ENCODE data around the gene RNF7.

The RNF7 gene

DNA sequence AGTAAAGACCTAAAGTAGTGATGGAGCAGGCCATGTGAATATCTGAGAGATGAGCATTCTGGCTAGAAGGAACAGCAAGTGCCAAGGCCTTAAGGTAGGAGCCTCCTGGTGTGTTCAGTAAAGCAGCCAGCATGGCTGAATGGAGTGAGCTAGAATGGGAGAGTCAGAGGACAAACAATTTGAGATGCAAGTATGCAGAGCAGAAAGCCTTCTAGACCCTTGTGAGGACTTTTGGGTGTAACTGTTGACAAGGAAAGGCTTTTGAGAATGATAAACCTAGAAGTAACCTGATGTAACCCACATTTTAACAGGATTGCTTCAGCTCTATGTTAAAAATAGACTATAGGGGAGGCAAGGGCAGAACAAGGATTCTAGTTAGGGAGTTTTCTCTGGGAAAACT lies 14.8 kb upstream of the RNF7 start:
- ATAC-seq: no peak
- no peaks in the 10 kb centered on the region for H3K4me1 Mint-ChIP-seq
- peaks cover 10% of the 10 kb centered on the region for H3K27me3 Mint-ChIP-seq
- H3K27ac Mint-ChIP-seq: no peak overlapping the region
- H3K9me3 Mint-ChIP-seq: no peaks in the 10 kb centered on the region
- H3K36me3 Mint-ChIP-seq: no peaks in the 10 kb centered on the region
- no peak overlapping the region for H3K4me3 Mint-ChIP-seq

DNA sequence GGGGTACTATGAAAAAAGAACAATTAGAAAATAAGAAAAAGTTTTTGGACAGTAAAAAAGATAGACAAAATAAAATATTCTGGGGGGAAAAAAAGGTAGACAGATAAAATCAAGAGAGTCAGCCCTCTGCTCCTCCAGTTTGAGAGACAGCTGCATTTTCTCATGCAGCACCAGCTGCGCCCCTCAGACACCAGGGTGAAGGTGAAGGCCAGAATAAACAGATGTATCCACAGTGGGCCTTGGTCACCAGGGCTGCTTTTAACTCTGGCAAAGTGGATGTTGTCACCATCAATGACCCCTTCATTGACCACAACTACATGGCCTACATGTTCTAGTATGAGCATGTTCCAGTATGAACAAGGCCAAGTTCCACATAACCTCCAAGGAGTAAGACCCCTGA lies 13.9 kb upstream of the RNF7 start:
- H3K4me1 Mint-ChIP-seq: no peaks in the 10 kb centered on the region
- no peak overlapping the region for H3K4me3 Mint-ChIP-seq
- H3K27ac Mint-ChIP-seq: no peak overlapping the region

DNA sequence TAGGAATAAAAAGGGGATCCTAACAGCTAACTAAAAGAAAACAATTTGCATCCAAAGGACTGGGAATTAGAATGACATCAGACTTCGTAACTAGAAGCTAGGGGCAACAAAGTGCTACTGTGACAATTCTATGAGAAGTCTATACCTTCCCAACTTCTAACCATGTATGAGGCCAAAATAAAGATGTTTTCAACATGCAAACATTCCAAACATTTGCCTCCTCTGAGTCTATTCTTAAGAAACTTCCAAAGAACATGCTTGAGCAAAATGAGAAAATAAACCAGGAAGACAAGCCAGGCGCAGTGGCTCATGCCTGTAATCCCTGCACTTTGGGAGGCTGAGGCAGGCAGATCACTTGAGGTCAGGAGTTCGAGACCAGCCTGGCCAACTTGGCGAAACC lies 13.1 kb upstream of the RNF7 start:
- no peaks in the 10 kb centered on the region for H3K4me1 Mint-ChIP-seq
- no peak for ATAC-seq
- no peak overlapping the region for H3K4me3 Mint-ChIP-seq
- no peaks in the 10 kb centered on the region for H3K36me3 Mint-ChIP-seq
- no peaks in the 10 kb centered on the region for H3K27me3 Mint-ChIP-seq
- H3K9me3 Mint-ChIP-seq: no peaks in the 10 kb centered on the region
- no peak overlapping the region for H3K27ac Mint-ChIP-seq

More for the DNA sequence above, 13.9 kb upstream of the RNF7 start:
- no peak for ATAC-seq
- H3K9me3 Mint-ChIP-seq: no peaks in the 10 kb centered on the region
- H3K36me3 Mint-ChIP-seq: no peaks in the 10 kb centered on the region
- H3K27me3 Mint-ChIP-seq: peaks cover under 1% of the 10 kb centered on the region

DNA sequence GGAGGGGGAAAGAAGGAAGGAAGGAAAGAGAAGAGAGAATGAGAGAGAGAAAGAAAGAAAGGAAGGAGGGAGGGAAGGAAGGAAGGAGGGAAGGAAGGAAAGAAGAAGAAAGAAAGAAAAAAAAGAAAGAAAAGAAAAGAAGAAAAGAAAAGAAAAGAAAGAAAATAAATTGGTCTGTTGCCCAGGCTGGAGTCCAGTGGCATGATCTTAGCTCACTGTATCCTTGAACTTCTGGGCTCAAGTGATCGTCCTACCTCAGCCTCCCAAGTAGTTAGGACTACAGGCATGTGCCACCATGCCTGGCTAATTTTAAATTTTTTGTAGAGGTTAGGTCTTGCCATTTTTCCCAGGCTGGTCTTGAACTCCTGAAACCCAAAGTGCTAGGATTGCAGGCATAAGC lies 11.6 kb upstream of the RNF7 start:
- Mint-ChIP-seq H3K9me3 (no peaks in the 10 kb centered on the region), H3K4me3 (no peak overlapping the region), H3K4me1 (no peaks in the 10 kb centered on the region), H3K27ac (no peak overlapping the region), H3K27me3 (no peaks in the 10 kb centered on the region), H3K36me3 (no peaks in the 10 kb centered on the region)
- ATAC-seq: no peak

DNA sequence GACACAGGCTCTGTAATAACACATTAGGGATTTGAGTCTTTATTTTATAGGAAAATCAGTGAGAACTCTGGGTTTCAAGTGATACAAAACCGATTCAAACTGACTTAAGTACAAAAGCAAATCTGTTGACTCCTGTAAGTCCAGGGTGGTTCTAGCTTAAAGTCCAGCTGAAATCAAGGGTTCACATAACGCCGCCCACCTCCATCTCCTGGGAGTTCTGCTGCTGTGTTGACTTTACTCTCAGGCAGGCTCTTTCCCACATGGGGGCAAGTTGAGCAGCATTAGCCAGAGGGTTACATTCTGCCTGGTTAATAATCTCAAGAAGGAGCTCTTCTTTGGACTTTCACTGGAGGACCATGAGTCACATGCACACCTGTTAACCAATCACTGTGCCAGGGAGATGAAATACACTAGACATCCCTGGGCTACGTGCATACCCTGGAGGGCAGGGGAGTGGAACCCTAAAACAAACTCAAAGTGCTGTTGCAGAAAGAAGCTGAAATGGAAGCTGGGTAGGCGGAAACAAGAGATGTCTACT lies 9.7 kb upstream of the RNF7 start:
- H3K27me3 Mint-ChIP-seq: no peaks in the 10 kb centered on the region

DNA sequence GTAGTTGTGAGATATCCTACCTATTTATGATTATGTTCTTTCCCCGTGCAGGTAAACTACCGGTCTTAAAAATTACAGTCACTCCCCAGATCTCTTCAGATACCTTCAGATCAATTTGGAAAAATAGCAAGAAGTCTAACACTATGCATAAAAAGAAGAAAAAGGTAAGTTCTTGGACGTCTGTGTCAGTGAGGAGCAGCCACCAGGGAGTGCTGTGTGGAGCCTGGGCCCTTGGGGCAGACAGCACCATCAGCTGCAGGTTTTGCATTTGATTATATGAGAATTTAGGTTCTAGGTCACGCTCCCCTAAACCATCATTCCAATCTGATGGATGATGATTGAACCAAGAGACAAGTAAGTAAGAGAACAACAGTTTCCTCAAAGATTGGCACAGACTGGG lies 8.9 kb upstream of the RNF7 start:
- Mint-ChIP-seq H3K27ac (no peak overlapping the region), H3K27me3 (no peaks in the 10 kb centered on the region), H3K4me3 (no peak overlapping the region), H3K36me3 (no peaks in the 10 kb centered on the region), H3K9me3 (no peaks in the 10 kb centered on the region), H3K4me1 (no peaks in the 10 kb centered on the region)
- no peak for ATAC-seq

More for the DNA sequence above, 9.7 kb upstream of the RNF7 start:
- Mint-ChIP-seq H3K4me1 (no peaks in the 10 kb centered on the region), H3K9me3 (no peaks in the 10 kb centered on the region), H3K27ac (no peak overlapping the region), H3K4me3 (no peak overlapping the region), H3K36me3 (no peaks in the 10 kb centered on the region)
- ATAC-seq: no peak

DNA sequence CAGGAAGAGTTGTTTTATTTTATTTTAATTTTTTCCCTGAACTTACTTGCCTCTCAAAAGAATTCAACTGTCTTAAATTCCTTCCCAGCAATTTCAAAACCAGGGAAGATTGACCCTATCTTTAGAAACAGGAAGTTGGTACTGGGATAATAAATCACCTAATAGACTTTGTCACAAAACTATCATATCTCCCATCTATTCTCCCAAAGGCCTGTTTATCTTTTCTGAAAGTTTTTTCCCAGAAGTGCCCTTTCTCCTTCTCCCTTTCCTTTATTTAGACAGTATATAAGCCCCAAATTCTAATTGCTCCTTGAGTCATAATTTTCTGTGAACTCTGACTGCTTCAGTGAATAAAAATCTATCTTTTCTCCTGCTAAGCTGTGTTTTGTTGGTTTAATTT lies 2.9 kb upstream of the RNF7 start:
- no peak for ATAC-seq
- Mint-ChIP-seq H3K27me3 (no peaks in the 10 kb centered on the region), H3K27ac (no peak overlapping the region), H3K4me3 (no peak overlapping the region), H3K36me3 (no peaks in the 10 kb centered on the region), H3K9me3 (no peaks in the 10 kb centered on the region), H3K4me1 (peaks cover 14% of the 10 kb centered on the region)

DNA sequence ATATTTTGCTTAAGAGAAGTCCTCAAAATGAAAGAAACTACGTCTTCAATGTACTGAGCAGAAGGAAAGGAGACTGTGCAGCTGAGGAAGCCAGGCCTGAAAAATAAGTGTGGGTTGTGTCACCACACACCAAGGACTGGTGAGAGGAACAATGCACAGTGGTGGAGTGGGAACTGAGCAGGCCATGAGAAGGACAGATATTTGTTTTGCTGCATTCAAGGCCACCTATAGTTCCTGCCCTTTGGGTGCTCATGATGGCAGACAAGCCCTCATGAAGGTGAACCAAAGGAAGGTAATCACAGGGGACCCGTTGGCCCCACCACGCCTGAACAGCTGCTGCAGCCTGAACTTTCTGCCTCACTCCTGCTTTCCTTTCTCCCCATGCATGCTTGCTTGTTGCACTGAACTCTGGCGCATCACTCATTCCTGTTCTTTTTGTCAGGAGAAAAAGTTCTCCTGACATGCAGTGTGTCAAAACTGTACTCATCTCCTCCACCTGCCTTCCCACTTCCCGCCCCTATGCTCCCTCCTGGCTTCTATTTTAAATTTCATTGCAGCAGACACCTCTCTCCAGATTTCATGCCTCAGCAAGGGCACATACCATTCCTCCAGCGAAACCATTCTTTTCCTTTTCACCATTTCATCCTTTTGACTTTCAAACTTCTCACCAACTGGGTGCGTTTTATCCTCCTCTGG lies 2.2 kb upstream of the RNF7 start:
- Mint-ChIP-seq H3K4me1 (peaks cover 18% of the 10 kb centered on the region), H3K4me3 (no peak overlapping the region), H3K27me3 (no peaks in the 10 kb centered on the region), H3K27ac (no peak overlapping the region), H3K9me3 (no peaks in the 10 kb centered on the region), H3K36me3 (no peaks in the 10 kb centered on the region)
- ATAC-seq: no peak

DNA sequence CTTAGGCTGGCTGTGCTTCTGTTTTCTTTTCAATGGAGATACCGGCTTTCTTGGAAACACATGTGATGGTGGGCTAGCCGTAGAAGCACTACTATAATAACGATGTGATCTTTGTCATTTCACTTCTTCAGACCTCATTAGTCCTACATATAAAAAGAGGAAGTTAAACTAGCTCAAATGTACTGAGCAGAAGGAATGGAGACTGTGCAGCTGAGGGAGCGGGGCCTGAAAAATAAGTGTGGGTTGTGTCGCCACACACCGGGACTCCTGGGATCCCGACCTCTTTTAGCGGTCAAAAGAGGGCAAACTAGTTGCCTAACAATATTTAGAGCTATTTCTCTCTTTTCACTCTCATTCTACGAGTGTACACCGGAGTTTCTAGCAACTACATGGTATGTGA lies 1.0 kb upstream of the RNF7 start:
- no peaks in the 10 kb centered on the region for H3K27me3 Mint-ChIP-seq
- no peaks in the 10 kb centered on the region for H3K9me3 Mint-ChIP-seq
- peak overlapping the region; percentile 98 for H3K27ac Mint-ChIP-seq
- peaks cover 27% of the 10 kb centered on the region for H3K4me1 Mint-ChIP-seq
- H3K36me3 Mint-ChIP-seq: no peaks in the 10 kb centered on the region
- H3K4me3 Mint-ChIP-seq: no peak overlapping the region
- no peak for ATAC-seq

DNA sequence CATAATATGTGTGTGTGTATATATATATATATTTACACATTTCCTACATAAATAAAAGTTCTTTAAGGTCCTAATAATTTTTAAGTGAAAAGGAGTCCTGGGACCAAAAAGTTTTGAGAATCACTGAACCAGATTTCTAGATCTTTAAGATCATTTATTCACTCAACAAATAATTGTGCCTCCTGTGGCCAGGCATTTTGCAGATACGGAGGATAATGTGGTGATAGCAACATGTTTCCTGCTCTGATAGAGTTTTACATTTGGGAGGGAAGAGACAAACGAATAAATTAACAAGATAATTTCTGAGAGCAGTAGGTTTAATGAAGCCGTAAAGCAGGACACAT lies 448 bp upstream of the RNF7 start:
- H3K4me1 Mint-ChIP-seq: peaks cover 32% of the 10 kb centered on the region
- H3K9me3 Mint-ChIP-seq: no peaks in the 10 kb centered on the region
- no peak for ATAC-seq
- no peaks in the 10 kb centered on the region for H3K27me3 Mint-ChIP-seq
- peak overlapping the region; percentile 98 for H3K4me3 Mint-ChIP-seq
- peak overlapping the region; percentile 98 for H3K27ac Mint-ChIP-seq
- no peaks in the 10 kb centered on the region for H3K36me3 Mint-ChIP-seq

DNA sequence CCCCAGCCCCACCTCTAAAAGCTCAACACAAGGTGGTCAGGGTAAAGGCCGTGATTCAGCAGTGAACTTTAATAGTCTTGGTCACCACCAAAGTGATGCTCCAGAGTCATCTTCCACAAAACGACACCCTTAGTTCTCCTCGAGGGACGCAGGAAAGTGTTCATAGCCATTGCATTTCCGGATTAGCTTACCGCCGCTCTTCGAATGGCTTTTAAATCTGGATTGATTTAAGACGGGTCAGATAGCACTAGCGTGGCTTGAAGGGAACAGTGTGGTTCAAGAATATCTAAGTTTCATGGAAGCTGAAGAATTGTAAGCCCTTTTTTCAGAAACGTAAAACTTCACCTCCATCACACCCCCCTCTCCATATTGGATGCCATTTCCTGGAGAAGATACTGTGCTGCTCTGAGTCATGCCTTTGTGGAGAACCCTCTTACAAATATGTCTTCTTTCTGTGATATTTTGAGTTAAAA lies 829 bp downstream of the RNF7 start:
- ATAC-seq: no peak
- H3K27ac Mint-ChIP-seq: peak overlapping the region; percentile 98
- H3K27me3 Mint-ChIP-seq: no peaks in the 10 kb centered on the region
- peaks cover 40% of the 10 kb centered on the region for H3K4me1 Mint-ChIP-seq
- no peaks in the 10 kb centered on the region for H3K9me3 Mint-ChIP-seq
- H3K4me3 Mint-ChIP-seq: peak overlapping the region; percentile 98
- H3K36me3 Mint-ChIP-seq: peaks cover under 1% of the 10 kb centered on the region

DNA sequence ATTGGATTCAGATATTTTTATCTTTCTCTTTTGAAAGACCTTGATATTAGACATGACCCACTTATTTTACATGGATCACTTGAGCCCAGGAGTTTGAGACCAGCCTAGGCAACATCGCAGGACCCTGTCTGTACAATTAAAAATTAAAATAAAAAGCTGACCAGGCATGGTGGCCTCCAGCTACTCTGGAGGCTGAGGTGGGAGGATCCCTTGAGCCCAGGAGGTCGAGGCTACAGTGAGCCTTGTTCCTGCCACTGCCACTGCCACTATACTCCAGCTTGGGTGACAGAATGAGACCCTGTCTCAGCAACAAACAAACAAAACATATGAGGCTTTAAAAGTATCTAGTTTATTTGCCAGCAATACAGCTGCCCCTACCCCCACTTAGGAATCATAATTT lies 1.6 kb downstream of the RNF7 start:
- peak overlapping the region; percentile 98 for H3K27ac Mint-ChIP-seq
- peak overlapping the region; percentile 98 for H3K4me3 Mint-ChIP-seq
- H3K9me3 Mint-ChIP-seq: no peaks in the 10 kb centered on the region
- H3K4me1 Mint-ChIP-seq: peaks cover 48% of the 10 kb centered on the region
- ATAC-seq: no peak
- peaks cover 9% of the 10 kb centered on the region for H3K36me3 Mint-ChIP-seq
- H3K27me3 Mint-ChIP-seq: no peaks in the 10 kb centered on the region

DNA sequence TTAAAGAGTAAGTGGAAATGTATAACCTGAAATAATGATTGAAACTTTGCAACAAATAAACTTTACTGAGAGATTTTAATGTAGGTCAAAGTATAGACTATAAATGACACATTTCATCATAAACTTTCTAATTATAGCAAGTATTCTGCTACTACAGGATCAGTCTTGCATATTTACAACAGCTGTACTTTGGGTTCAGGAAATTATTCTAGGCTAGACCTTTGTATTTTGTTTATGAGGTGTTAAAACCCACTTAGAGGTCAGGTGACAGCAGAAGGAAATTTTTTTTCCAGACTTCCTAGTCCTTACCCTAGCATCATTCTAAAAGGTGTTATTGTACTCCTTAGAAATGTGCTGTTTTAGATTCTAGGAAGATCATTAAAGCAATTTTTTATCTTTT lies 2.3 kb downstream of the RNF7 start:
- Mint-ChIP-seq H3K4me1 (peaks cover 48% of the 10 kb centered on the region), H3K27ac (no peak overlapping the region)

DNA sequence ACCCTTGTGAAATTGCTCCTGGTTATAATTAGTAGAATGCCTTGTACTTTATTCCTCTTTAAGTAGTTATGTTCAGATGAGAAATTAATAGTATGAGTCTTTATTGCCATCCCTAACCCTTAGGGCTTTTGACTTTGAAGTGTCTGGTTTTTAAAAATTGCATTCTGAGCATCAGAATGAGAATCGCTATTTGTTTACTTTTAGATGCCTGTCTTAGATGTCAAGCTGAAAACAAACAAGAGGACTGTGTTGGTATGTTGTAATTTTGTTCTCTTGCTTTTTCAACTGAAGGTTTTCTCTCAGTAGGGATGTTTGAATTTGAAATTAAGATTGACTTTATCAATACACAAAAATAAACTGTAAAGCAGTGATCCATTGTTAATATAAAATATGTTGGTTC lies 5.2 kb downstream of the RNF7 start:
- Mint-ChIP-seq H3K27me3 (no peaks in the 10 kb centered on the region), H3K27ac (no peak overlapping the region), H3K9me3 (no peaks in the 10 kb centered on the region), H3K4me3 (no peak overlapping the region), H3K36me3 (peaks cover 18% of the 10 kb centered on the region), H3K4me1 (peaks cover 40% of the 10 kb centered on the region)
- no peak for ATAC-seq

More for the DNA sequence above, 2.3 kb downstream of the RNF7 start:
- Mint-ChIP-seq H3K9me3 (no peaks in the 10 kb centered on the region), H3K4me3 (no peak overlapping the region), H3K36me3 (peaks cover 14% of the 10 kb centered on the region), H3K27me3 (no peaks in the 10 kb centered on the region)
- ATAC-seq: no peak

DNA sequence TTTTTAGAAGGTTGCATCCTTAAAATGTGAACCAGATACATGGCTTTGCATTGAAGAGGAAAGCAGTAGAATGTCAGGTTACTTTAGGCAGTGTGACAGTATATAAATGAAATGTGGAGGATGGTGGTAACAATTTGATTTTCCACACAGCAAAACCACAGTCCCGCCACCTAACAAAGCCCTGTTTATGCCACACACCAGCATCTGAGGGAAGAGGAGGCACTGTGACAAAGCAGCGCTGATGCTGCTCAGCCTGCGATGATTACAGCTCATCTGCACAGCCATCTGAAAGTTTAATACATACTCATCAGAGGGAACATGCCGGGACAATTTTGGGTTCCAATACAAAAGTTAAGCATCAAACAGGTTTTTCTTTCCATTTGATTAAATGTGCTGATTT lies 8.9 kb downstream of the RNF7 start:
- H3K4me3 Mint-ChIP-seq: no peak overlapping the region
- peaks cover 22% of the 10 kb centered on the region for H3K4me1 Mint-ChIP-seq
- no peak for ATAC-seq
- H3K27me3 Mint-ChIP-seq: no peaks in the 10 kb centered on the region
- no peak overlapping the region for H3K27ac Mint-ChIP-seq
- peaks cover 18% of the 10 kb centered on the region for H3K36me3 Mint-ChIP-seq
- H3K9me3 Mint-ChIP-seq: no peaks in the 10 kb centered on the region

DNA sequence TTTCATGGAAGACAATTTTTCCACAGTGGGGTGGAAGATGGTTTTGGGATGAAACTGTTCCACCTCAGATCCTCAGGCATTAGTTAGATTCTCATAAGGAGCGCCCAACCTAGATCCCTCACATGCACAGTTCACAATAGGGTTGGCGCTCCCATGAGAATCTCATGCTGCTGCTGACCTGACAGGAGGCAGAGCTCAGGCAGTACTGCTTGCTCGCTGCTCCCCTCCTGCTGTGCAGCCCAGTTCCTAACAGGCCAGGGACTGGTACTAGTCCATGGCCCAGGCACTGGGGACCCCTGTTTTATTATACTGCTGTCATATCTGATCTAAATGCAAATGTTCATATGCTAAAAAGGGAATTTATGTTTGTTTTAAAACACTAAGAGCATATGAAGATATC lies 15.3 kb downstream of the RNF7 start:
- H3K27ac Mint-ChIP-seq: no peak overlapping the region
- no peaks in the 10 kb centered on the region for H3K4me1 Mint-ChIP-seq
- no peak overlapping the region for H3K4me3 Mint-ChIP-seq
- H3K27me3 Mint-ChIP-seq: no peaks in the 10 kb centered on the region
- no peaks in the 10 kb centered on the region for H3K36me3 Mint-ChIP-seq
- no peak for ATAC-seq
- no peaks in the 10 kb centered on the region for H3K9me3 Mint-ChIP-seq

All from stimulated activated memory B cell treated with anti-CD40 and anti-IgM and Interleukin-4, amounts not matched to agents 10 μg/mL and 1 μg/mL and 100 μg/mL, for 72 hours (primary cell).